Caco-2 (cell line): ENCODE measurements around the gene VLDLR. TPM values are rescaled to one million over a fixed set of nuclear protein-coding genes. Genes with fewer than 3 reads are reported as not detected.

Experiments
- BruUV-seq: library from RNA; stranded (reverse); fragments of 400-500 nt; replicated peaks from 2 replicates; lab custom pipeline; 2021; lab: Mats Ljungman, UMichigan
- CTCF ChIA-PET: fragments of 300-600 bp; sonication (Branson Sonifier 250); formaldehyde crosslinking; loops from one replicate; lab custom pipeline; 2022; ENCODE audit warnings: antibody characterized with exemption; lab: Charles Lee
- POLR2A ChIA-PET: fragments of 300-600 bp; sonication (Branson Sonifier 250); formaldehyde crosslinking; loops from one replicate; lab custom pipeline; 2022; ENCODE audit warnings: antibody characterized with exemption; lab: Charles Lee
- DNase-seq, 2 experiments: peaks; one replicate each; pipeline versions ENCODE4 v3.0.0 to v3.0.0-alpha.2; 2020 to 2022
- H3K27me3 ChIP-seq: replicated peaks from 2 replicates; pipeline ENCODE4 v1.6.0; 2011; ENCODE audit warnings: low read length; ENCODE audit not compliant: control insufficient read depth, insufficient read depth
- H3K36me3 ChIP-seq: 2 replicates; pipeline ENCODE4 v1.5.1; 2011; ENCODE audit warnings: low read length; ENCODE audit not compliant: control insufficient read depth, insufficient read depth
- H3K4me1 ChIP-seq: fragments of 250-450 bp; sonication (Bioruptor Pico); 2 replicates; pipeline ENCODE4 v1.5.1; 2020; ENCODE audit warnings: mild to moderate bottlenecking
- H3K4me3 ChIP-seq: 2 replicates; pipeline ENCODE4 v1.5.1; 2011; ENCODE audit warnings: low read depth, mild to moderate bottlenecking, control low read depth, low read length
- H3K9me3 ChIP-seq: fragments of 250-450 bp; sonication (Bioruptor Pico); 2 replicates; pipeline ENCODE4 v1.5.1; 2020; ENCODE audit warnings: mild to moderate bottlenecking, moderate library complexity
- H3K27ac Mint-ChIP-seq: one replicate; pipeline ENCODE4 v1.8.0; 2022; ENCODE audit warnings: mixed read lengths; ENCODE audit not compliant: unreplicated experiment
- H3K27me3 Mint-ChIP-seq: one replicate; pipeline ENCODE4 v1.8.0; 2022; ENCODE audit warnings: mixed read lengths; ENCODE audit not compliant: insufficient read depth, unreplicated experiment
- H3K36me3 Mint-ChIP-seq: one replicate; pipeline ENCODE4 v1.8.0; 2022; ENCODE audit warnings: mild to moderate bottlenecking, mixed read lengths; ENCODE audit not compliant: insufficient read depth, unreplicated experiment
- H3K4me1 Mint-ChIP-seq: one replicate; pipeline ENCODE4 v1.8.0; 2022; ENCODE audit warnings: low read depth, mixed read lengths; ENCODE audit not compliant: unreplicated experiment
- H3K4me3 Mint-ChIP-seq: one replicate; pipeline ENCODE4 v1.8.0; 2022; ENCODE audit warnings: mild to moderate bottlenecking, moderate library complexity, mixed read lengths; ENCODE audit not compliant: unreplicated experiment
- H3K9me3 Mint-ChIP-seq: one replicate; pipeline ENCODE4 v1.8.0; 2022; ENCODE audit warnings: mixed read lengths; ENCODE audit not compliant: unreplicated experiment
- CTCF ChIP-seq, 2 experiments: fragments of 200-600 bp in 1 of 2; IDR thresholded peaks; 1 replicate in 1 of 2; 2 replicates in 1 of 2; pipeline versions ENCODE4 v1.5.1 to v1.8.0; 2011 to 2022; ENCODE audit warnings: antibody characterized with exemption in 1 of 2, control low read depth in 1 of 2, inconsistent platforms in 1 of 2, low read depth in 1 of 2, low read length in 1 of 2, mild to moderate bottlenecking in 1 of 2, moderate library complexity in 1 of 2; ENCODE audit not compliant: insufficient read depth in 1 of 2, severe bottlenecking in 1 of 2, unreplicated experiment in 1 of 2
- intact Hi-C: fragments of 100-400 bp; cut with micrococcal nuclease; formaldehyde crosslinking; loops from one replicate; pipeline ENCODE4 v1.10.0; 2022; ENCODE audit not compliant: unreplicated experiment
- total RNA-seq: library from RNA; stranded (reverse); gene quantifications from 2 replicates; pipeline ENCODE4 v1.2.3, GENCODE V29; 2022

Gene VLDLR
- total RNA-seq, 1 experiment from 2014 or later = 42.3 TPM

- Mint-ChIP-seq H3K27me3 (no peaks in the 10 kb centered on the region), H3K9me3 (peaks cover 10% of the 10 kb centered on the region), H3K4me1 (no peaks in the 10 kb centered on the region), H3K27ac (no peak overlapping the region), H3K4me3 (no peak overlapping the region), H3K36me3 (no peaks in the 10 kb centered on the region)
- no peak overlapping the region for H3K4me3 ChIP-seq
- H3K27me3 ChIP-seq = no peaks in the 10 kb centered on the region
- intact Hi-C loops = no loop called here
- no peaks in the 10 kb centered on the region for H3K4me1 ChIP-seq
- ChIA-PET CTCF (no interaction called here), POLR2A (no interaction called here)
- H3K36me3 ChIP-seq = no peaks in the 10 kb centered on the region
- no TSS peak for BruUV-seq
- DNase-seq = no peak
- TF ChIP-seq CTCF (IDR thresholded peaks at IDR 0.05; ENCODE audit: insufficient read depth in 1 of 2, low read depth in 1 of 2, low read length in 1 of 2, severe bottlenecking in 1 of 2, unreplicated experiment in 1 of 2) = no peak
- no peaks in the 10 kb centered on the region for H3K9me3 ChIP-seq
Observed at GRCh38 chr9:2583308-2584013, 38.1 kb upstream of the VLDLR start.

- no peaks in the 10 kb centered on the region for H3K27me3 ChIP-seq
- DNase-seq = no peak
- Mint-ChIP-seq H3K36me3 (no peaks in the 10 kb centered on the region), H3K4me3 (no peak overlapping the region), H3K27me3 (no peaks in the 10 kb centered on the region), H3K27ac (no peak overlapping the region), H3K9me3 (peaks cover 15% of the 10 kb centered on the region), H3K4me1 (no peaks in the 10 kb centered on the region)
- no TSS peak for BruUV-seq
- no peaks in the 10 kb centered on the region for H3K4me1 ChIP-seq
- intact Hi-C loops = no loop called here
- H3K9me3 ChIP-seq = no peaks in the 10 kb centered on the region
- no peak overlapping the region for H3K4me3 ChIP-seq
- POLR2A ChIA-PET = no interaction called here
- CTCF ChIA-PET = no interaction called here
- no peaks in the 10 kb centered on the region for H3K36me3 ChIP-seq
- no peak for TF ChIP-seq CTCF (IDR thresholded peaks at IDR 0.05; ENCODE audit: insufficient read depth in 1 of 2, low read depth in 1 of 2, low read length in 1 of 2, severe bottlenecking in 1 of 2, unreplicated experiment in 1 of 2)
Observed at GRCh38 chr9:2591967-2592366, 29.6 kb upstream of the VLDLR start.

GRCh38 chr9:2593744-2594143 lies 27.8 kb upstream of the VLDLR start:
- Mint-ChIP-seq H3K4me3 (no peak overlapping the region), H3K27ac (no peak overlapping the region), H3K9me3 (peaks cover 15% of the 10 kb centered on the region), H3K36me3 (no peaks in the 10 kb centered on the region), H3K27me3 (no peaks in the 10 kb centered on the region), H3K4me1 (no peaks in the 10 kb centered on the region)
- H3K9me3 ChIP-seq = no peaks in the 10 kb centered on the region
- H3K4me1 ChIP-seq = no peaks in the 10 kb centered on the region
- ChIA-PET CTCF (no interaction called here), POLR2A (no interaction called here)
- BruUV-seq = no TSS peak
- H3K27me3 ChIP-seq = no peaks in the 10 kb centered on the region
- TF ChIP-seq CTCF (IDR thresholded peaks at IDR 0.05; ENCODE audit: insufficient read depth in 1 of 2, low read depth in 1 of 2, low read length in 1 of 2, severe bottlenecking in 1 of 2, unreplicated experiment in 1 of 2) = no peak
- H3K36me3 ChIP-seq = no peaks in the 10 kb centered on the region
- intact Hi-C loops = no loop called here
- DNase-seq = no peak
- no peak overlapping the region for H3K4me3 ChIP-seq
